Measurements from ENCODE around the gene GPR158. TPM values are rescaled to one million over a fixed set of nuclear protein-coding genes. Genes with fewer than 3 reads are reported as not detected.

GPR158 gene
- total and polyA plus RNA-seq, 4 donors, result 0.03 to 0.08 TPM; not detected in 2

GRCh38 chr10:25651534-25651933 lies 476.7 kb downstream of the GPR158 start (continued):
- TF ChIP-seq, protein P1, sequence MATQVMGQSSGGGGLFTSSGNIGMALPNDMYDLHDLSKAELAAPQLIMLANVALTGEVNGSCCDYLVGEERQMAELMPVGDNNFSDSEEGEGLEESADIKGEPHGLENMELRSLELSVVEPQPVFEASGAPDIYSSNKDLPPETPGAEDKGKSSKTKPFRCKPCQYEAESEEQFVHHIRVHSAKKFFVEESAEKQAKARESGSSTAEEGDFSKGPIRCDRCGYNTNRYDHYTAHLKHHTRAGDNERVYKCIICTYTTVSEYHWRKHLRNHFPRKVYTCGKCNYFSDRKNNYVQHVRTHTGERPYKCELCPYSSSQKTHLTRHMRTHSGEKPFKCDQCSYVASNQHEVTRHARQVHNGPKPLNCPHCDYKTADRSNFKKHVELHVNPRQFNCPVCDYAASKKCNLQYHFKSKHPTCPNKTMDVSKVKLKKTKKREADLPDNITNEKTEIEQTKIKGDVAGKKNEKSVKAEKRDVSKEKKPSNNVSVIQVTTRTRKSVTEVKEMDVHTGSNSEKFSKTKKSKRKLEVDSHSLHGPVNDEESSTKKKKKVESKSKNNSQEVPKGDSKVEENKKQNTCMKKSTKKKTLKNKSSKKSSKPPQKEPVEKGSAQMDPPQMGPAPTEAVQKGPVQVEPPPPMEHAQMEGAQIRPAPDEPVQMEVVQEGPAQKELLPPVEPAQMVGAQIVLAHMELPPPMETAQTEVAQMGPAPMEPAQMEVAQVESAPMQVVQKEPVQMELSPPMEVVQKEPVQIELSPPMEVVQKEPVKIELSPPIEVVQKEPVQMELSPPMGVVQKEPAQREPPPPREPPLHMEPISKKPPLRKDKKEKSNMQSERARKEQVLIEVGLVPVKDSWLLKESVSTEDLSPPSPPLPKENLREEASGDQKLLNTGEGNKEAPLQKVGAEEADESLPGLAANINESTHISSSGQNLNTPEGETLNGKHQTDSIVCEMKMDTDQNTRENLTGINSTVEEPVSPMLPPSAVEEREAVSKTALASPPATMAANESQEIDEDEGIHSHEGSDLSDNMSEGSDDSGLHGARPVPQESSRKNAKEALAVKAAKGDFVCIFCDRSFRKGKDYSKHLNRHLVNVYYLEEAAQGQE (IDR thresholded peaks at IDR 0.05), result no peak

Small RNA genes within 50 kb of the gene (small RNA-seq; reads per million reads assigned to genes)
- not detected for gene RN7SKP220

Other genes with a start within 250 kb of the GPR158 start
- gene PRTFDC1, start 222.4 kb upstream of the GPR158 start, total RNA-seq, result 1 to 10 TPM; 1.1 to 3.1 TPM
- gene PRTFDC1, start 222.4 kb upstream of the GPR158 start, polyA plus RNA-seq, result 1 to 10 TPM in 1 of 2 donors, under 1 TPM in 1; 0.93 to 2.7 TPM
- under 1 TPM; 0.08 to 0.14 TPM for gene ENKUR, start 158.8 kb upstream of the GPR158 start, total RNA-seq
- gene ENKUR, start 158.8 kb upstream of the GPR158 start, polyA plus RNA-seq, result under 1 TPM; 0.13 to 0.15 TPM
- gene THNSL1, start 158.4 kb upstream of the GPR158 start, total RNA-seq, result 1 to 10 TPM; 8.0 to 8.2 TPM
- gene THNSL1, start 158.4 kb upstream of the GPR158 start, polyA plus RNA-seq, result 1 to 10 TPM; 5.0 to 7.5 TPM